Loucy (cell line): ENCODE measurements around the gene SLBP.

ENCODE experiments used
- CTCF ChIP-seq: fragments of 200-600 bp; sonication (generic); conservative IDR thresholded peaks from 2 replicates; pipeline ENCODE4 v1.5.1; 2014; ENCODE audit warnings: mild to moderate bottlenecking, antibody characterized with exemption, low read length
- EZH2phosphoT487 ChIP-seq: fragments of 200-600 bp; IDR thresholded peaks from 2 replicates; pipeline ENCODE4 v1.6.1; 2018; ENCODE audit warnings: antibody characterized with exemption, mild to moderate bottlenecking, moderate library complexity, borderline replicate concordance

GRCh38 chr4:1711055-1711570 is 1.0 kb downstream of the SLBP start:
- no peak for TF ChIP-seq CTCF
- no peak for TF ChIP-seq EZH2phosphoT487
